NCI-H128 (cell line): ENCODE results near the gene SUV39H2.
A peak's percentile ranks its signal among the peaks of the same experiment; 100 is the strongest.
"Not testable (repeated sequence)": the region's sequence is repeated elsewhere in the genome, so short reads cannot be mapped to it uniquely, and the experiment has no call there.

Experiments
- DNase-seq: peaks from one replicate; lab custom pipeline; 2025; ENCODE audit not compliant: unreplicated experiment; lab: John Stamatoyannopoulos, UW

Gene SUV39H2, protein sequence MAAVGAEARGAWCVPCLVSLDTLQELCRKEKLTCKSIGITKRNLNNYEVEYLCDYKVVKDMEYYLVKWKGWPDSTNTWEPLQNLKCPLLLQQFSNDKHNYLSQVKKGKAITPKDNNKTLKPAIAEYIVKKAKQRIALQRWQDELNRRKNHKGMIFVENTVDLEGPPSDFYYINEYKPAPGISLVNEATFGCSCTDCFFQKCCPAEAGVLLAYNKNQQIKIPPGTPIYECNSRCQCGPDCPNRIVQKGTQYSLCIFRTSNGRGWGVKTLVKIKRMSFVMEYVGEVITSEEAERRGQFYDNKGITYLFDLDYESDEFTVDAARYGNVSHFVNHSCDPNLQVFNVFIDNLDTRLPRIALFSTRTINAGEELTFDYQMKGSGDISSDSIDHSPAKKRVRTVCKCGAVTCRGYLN

DNA sequence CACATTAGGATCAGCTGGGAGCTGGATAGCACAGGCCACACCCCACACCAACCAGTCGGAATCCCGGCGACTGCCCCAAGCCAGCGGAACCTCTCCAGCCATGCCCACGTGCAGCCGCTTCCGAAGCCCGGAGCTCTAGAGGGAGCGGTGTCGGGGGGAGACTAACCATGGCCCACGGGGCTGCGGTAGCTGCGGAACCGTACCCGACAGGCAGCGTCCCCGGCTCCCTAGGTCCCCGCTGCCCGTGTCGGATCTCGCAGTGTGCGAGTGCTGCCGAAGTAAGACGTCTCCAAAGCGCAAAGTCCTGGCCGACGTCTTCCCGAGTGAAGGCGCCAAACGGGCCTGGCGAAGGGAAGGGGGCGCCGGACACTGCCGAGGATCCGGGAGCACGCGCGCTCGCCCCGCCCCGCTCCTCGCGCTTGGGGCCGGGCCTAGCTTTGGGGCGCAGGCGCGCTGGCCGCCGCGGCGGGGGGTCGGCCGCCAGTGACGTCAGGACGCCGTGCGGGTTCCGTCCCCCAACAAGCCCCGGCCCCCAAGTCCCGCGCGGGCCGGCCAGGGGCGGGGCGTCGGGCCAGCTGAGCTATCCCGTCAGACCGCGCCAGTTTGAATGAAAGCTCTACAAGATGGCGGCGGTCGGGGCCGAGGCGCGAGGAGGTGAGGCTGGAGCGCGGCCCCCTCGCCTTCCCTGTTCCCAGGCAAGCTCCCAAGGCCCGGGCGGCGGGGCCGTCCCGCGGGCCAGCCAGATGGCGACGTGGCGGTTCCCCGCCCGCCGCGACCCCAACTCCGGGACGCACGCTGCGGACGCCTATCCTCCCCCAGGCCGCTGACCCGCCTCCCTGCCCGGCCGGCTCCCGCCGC lies at the start of gene SUV39H2:
TSS of gene SUV39H2 (plus strand) at position 601 of the 858 bp plus-strand sequence. CDS start at position 624, 23 bp downstream.
- peak; percentile 75 for DNase-seq

DNA sequence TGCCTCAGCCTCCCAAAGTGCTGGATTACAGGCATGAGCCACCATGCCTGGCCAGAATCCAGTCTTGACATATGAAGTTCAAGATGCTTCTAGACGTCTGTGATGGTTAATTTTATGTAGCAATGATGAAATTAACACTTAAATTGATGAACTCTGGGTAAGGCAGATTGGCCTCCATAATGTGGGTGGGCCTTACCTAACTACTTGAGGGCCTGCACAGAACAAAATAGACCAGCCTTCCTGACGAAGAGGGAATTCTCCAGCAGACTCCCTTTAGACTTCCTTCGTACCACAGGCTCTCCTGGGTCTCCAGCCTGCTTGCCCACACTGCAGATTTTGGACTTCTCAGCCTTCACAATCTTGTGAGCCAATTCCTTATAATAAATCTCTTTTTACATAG lies 45.6 kb upstream of the SUV39H2 start:
- DNase-seq = no peak

GRCh38 chr10:14836208-14836607 lies 42.5 kb upstream of the SUV39H2 start:
- no peak for DNase-seq

DNA sequence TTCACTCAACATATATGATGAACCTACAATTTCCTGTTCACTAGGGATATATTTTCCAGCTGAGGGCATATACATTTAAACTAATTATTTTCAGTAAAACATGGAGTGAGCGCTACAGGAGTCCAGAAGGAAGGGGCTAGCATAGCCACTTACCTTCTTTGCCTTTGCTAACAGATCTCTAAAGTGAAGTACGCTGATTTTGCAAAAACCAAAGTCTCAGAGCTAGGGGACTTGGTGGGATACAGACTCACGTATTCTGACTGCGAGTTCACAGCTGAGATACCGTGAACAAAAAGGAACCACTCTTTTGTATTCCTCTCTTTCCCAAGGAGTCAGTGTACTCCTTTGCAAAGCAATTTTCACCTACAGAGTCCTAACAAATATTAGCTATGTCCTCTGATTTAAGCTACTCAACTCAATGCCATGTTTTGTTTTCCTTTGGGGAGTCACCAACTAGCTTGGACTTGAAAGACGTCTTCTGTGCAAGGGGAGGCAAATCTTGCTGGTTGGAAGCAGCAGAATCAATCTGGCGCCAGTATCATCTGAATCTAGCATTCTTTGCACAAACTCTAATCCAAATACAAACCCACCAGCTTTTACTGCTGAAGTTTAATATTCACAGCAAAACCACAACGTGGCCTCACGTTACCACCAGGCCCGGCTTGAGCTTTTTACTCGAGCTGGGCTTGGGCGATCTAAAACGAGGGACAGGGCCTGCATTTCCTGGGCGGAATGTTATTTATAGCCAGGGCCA lies 41.5 kb upstream of the SUV39H2 start:
- no peak for DNase-seq

DNA sequence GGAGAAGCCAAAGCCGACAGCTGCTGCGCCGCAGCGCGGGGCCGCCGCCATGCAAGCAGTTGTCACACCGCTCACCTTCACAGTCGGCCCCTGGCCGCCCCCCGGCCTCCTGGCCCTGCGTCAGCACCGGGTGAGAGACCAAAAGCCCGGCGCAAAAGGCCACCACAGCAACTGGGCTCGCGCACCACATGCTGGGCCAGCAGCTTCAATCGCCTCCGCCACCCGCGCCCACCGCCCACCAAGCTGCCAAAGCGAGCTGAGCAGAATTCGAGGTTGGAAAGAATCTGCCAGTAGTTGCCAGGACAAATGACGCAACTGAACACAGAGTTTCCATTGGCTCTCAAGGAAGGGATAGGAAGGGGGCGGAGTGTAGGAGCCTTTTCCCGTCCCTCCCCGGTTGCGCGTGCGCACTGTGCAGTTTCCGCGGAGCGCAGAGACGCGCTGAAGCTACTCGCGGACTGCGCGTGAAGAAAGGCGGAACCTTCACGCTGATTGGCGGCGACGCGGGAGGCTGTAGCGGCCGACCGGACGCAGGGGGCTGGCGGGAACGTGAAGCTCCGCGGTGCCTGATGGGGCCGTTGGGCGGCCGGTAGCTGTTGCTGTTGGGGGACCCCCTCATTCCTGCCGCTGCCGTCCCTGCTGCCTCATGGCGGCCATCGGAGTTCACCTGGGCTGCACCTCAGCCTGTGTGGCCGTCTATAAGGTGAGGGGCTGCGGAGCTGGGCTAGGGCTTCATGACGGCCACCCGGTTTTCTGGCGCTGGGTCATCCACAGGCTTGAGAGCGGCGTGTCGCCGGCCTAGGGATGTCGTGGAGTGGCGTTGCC lies 40.7 kb upstream of the SUV39H2 start, which contains the start of the genes CDNF, HSPA14 and MSANTD7:
TSS of gene CDNF (minus strand) at position 281 of the 825 bp plus-strand sequence. CDS start at position 190, 91 bp downstream.
TSS of gene HSPA14 (plus strand) at position 550 of the 825 bp plus-strand sequence. CDS start at position 647, 97 bp downstream.
TSS of gene MSANTD7 (plus strand) at position 550 of the 825 bp plus-strand sequence. CDS start 3,979 bp downstream, outside the sequence.
- DNase-seq = peak; percentile 96

- DNase-seq = no peak
Observed at GRCh38 chr10:14838582-14839304, 39.9 kb upstream of the SUV39H2 start.

- no peak for DNase-seq
Observed at GRCh38 chr10:14839305-14839695, 39.4 kb upstream of the SUV39H2 start.

GRCh38 chr10:14840178-14840577 lies 38.5 kb upstream of the SUV39H2 start:
- no peak for DNase-seq

GRCh38 chr10:14843327-14843988 lies 35.2 kb upstream of the SUV39H2 start:
- no peak for DNase-seq

DNA sequence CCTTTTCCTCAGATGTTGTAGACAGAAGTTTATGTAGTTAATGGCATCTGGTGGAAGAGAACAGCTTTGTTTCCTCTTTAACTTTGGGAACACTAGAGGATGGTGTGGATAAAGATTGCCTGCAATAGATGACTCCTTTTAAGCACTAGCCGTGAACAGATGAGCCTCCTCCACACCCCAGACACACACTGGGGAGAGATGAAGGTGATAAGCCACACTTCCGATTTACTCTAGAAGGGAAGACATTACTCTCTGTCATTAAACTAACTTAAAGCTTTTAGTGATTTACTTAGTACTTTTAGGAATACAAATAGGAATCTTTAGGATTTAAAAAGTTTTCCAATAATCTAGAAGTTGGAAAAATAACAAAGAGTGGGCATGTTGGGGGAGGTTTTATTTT lies 33.7 kb upstream of the SUV39H2 start:
- DNase-seq = no peak

GRCh38 chr10:14852236-14852635 lies 26.4 kb upstream of the SUV39H2 start:
- no peak for DNase-seq

GRCh38 chr10:14855453-14855852 lies 23.2 kb upstream of the SUV39H2 start:
- no peak for DNase-seq

DNA sequence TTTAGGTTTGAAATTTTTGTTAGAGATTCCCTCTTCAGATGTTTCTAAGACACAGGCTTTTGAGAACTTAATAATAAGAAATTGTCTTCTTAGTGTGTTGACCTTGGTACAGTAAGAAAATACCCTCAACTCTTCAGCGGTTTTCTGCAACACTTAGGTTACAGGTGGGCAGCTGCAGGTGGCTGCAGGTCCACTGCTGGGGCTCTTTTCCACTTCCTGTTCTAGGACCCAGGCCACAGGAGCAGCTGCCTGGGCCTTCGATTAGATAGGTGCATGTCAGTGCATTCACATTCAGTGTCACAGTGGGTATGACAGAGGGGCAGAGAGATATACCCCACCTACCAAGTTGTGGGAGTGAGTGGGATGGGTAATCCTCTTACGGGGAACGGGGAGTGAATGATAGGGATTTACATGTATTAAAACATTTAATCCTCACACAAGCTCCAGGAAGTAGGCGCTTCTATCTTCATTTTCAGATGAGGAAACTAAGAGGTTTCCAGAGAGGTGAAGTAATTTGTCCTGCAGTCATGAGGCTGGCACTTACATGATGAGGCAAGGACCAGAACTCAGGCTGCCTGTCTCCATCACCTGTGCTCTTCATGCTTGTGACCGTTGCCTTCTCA lies 20.2 kb upstream of the SUV39H2 start:
- DNase-seq = no peak

- DNase-seq = no peak
Observed at GRCh38 chr10:14859043-14859442, 19.6 kb upstream of the SUV39H2 start.

- DNase-seq = no peak
Observed at GRCh38 chr10:14859775-14860174, 18.9 kb upstream of the SUV39H2 start.

- no peak for DNase-seq
Observed at GRCh38 chr10:14860791-14861190, 17.9 kb upstream of the SUV39H2 start.

- DNase-seq = not testable (repeated sequence)
Observed at GRCh38 chr10:14864466-14864865, 14.2 kb upstream of the SUV39H2 start.

GRCh38 chr10:14864871-14865270 lies 13.8 kb upstream of the SUV39H2 start:
- DNase-seq = not testable (repeated sequence)
